HG02623 (cell line): ENCODE results near the gene TMIGD1.
"Not testable (repeated sequence)": the region's sequence is repeated elsewhere in the genome, so short reads cannot be mapped to it uniquely, and the experiment has no call there.

Experiments used
- ATAC-seq: cut with Tn5 transposase; IDR thresholded peaks from one replicate; pipeline ENCODE4 v1.9.1; 2021; ENCODE audit warnings: moderate library complexity; ENCODE audit not compliant: unreplicated experiment

Gene TMIGD1

GRCh38 chr17:30360086-30360808 is 26.4 kb upstream of the TMIGD1 start:
- no peak for ATAC-seq

GRCh38 chr17:30358055-30358760 is 24.4 kb upstream of the TMIGD1 start:
- no peak for ATAC-seq

GRCh38 chr17:30357476-30357875 is 23.6 kb upstream of the TMIGD1 start:
- ATAC-seq: no peak

- no peak for ATAC-seq
These were observed 20.8 kb upstream of the TMIGD1 start for GRCh38 chr17:30354701-30355100.

- no peak for ATAC-seq
These were observed 18.5 kb upstream of the TMIGD1 start for GRCh38 chr17:30352240-30352814.

GRCh38 chr17:30351735-30352134 is 17.9 kb upstream of the TMIGD1 start:
- ATAC-seq: no peak

- ATAC-seq: not testable (repeated sequence)
These were observed 17.4 kb upstream of the TMIGD1 start for GRCh38 chr17:30351263-30351662.

- ATAC-seq: no peak
These were observed 15.4 kb upstream of the TMIGD1 start for GRCh38 chr17:30349252-30349651.

- no peak for ATAC-seq
These were observed 13.6 kb upstream of the TMIGD1 start for GRCh38 chr17:30347488-30347887.

GRCh38 chr17:30346221-30346795 is 12.5 kb upstream of the TMIGD1 start:
- ATAC-seq: no peak

GRCh38 chr17:30345527-30346075 is 11.7 kb upstream of the TMIGD1 start:
- ATAC-seq: no peak

GRCh38 chr17:30345089-30345433 is 11.2 kb upstream of the TMIGD1 start:
- ATAC-seq: no peak

GRCh38 chr17:30344283-30345088 is 10.6 kb upstream of the TMIGD1 start:
- no peak for ATAC-seq

GRCh38 chr17:30343796-30344195 is 9.9 kb upstream of the TMIGD1 start:
- no peak for ATAC-seq

- ATAC-seq: not testable (repeated sequence)
These were observed 9.4 kb upstream of the TMIGD1 start for GRCh38 chr17:30343244-30343643.

GRCh38 chr17:30341703-30342249 is 7.9 kb upstream of the TMIGD1 start:
- no peak for ATAC-seq

- ATAC-seq: no peak
These were observed 7.0 kb upstream of the TMIGD1 start for GRCh38 chr17:30340801-30341356.

GRCh38 chr17:30339086-30339485 is 5.2 kb upstream of the TMIGD1 start:
- ATAC-seq: no peak

- no peak for ATAC-seq
These were observed 3.6 kb upstream of the TMIGD1 start for GRCh38 chr17:30337393-30337999.
